ENCODE data around the gene IL2.

IL2 gene

DNA sequence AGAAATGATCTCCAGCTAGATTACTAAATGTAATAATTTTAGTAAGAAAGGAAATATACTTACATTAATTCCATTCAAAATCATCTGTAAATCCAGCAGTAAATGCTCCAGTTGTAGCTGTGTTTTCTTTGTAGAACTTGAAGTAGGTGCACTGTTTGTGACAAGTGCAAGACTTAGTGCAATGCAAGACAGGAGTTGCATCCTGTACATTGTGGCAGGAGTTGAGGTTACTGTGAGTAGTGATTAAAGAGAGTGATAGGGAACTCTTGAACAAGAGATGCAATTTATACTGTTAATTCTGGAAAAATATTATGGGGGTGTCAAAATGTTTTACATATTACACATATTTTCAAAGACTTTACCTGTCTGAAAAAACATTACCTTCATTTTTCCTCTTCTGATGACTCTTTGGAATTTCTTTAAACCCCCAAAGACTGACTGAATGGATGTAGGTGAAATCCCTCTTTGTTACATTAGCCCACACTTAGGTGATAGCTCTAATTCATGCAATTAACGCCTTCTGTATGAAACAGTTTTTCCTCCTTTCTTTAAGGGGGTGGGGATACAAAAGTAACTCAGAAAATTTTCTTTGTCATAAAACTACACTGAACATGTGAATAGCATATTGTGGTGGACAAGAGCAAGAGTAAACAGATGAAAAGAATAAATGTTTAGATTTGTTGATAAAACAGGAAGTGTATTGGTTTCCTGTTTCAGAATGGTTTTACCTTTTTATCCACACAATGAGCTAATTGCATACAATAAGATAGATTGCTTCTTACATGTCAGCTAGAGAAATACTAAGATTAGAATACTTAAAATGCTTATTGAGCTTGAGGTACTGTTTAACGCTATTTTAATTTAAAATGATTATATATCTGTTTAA, at the start of gene IL2:
IL2 (minus strand) TSS at position 495 of the 886 bp plus-strand sequence; CDS start at position 210, 285 bp downstream.
- no peak for TF ChIP-seq CTCF (IDR thresholded peaks at IDR 0.05; ENCODE audit: low read depth, low read length)
- no peak within 1 kb of the TSS for H3K4me3 ChIP-seq (ENCODE audit: low read depth, low read length)

GRCh38 chr4:122503214-122503613, 46.7 kb upstream of the IL2 start:
- H3K4me3 ChIP-seq (ENCODE audit: low read depth, low read length): no peak overlapping the region
- TF ChIP-seq CTCF (IDR thresholded peaks at IDR 0.05; ENCODE audit: low read depth, low read length): no peak

DNA sequence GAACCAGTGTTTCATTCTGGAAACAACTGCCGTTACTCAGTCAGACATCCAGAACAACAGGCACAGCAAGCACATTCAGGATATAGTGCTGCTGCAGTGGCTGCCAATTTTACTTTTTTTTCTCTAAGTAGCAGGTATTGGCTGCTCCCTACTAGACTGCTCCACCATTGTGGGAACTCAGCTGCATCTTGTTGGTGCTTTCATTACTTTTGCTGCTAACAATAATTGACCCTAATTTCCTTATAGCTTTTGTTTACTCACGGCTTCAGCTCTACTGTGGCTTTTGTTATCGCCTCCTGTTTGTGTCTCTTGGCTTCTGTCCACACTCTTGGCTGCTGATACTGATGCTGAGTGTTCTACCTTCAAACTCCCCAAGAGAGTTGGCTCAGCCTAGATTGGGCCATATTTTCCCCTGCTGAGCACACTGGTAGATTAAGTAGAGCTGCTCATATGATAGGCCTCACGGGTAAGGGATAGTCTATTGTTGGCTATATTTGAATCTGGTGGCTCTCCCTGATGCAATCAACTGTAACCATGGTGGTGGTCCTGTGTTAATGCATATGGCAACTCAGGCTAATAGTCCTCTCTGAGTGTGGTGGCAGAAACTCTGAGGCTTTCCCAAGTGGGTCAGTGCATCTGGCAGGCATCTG, 44.5 kb upstream of the IL2 start:
- no peak overlapping the region for H3K4me3 ChIP-seq (ENCODE audit: low read depth, low read length)
- no peak for TF ChIP-seq CTCF (IDR thresholded peaks at IDR 0.05; ENCODE audit: low read depth, low read length)

DNA sequence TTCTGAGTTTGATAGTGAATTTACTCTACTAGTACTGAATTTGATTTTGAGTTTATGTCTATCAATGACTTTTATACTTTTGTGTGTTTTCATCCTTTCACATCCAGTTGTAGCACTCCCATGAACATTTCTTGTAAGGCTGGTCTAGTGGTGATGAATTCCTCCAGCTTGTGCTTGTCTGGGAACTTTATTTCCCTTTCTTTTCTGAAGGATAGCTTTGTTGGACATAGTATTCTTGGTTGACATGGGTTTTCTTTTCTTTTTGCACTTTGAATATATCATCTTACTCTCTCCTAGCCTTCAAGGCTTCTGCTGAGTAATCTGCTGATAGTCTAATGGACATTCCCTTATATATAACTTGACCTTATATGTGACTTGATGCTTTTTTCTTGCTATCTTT, 32.5 kb upstream of the IL2 start:
- H3K4me3 ChIP-seq (ENCODE audit: low read depth, low read length): no peak overlapping the region
- TF ChIP-seq CTCF (IDR thresholded peaks at IDR 0.05; ENCODE audit: low read depth, low read length): no peak

DNA sequence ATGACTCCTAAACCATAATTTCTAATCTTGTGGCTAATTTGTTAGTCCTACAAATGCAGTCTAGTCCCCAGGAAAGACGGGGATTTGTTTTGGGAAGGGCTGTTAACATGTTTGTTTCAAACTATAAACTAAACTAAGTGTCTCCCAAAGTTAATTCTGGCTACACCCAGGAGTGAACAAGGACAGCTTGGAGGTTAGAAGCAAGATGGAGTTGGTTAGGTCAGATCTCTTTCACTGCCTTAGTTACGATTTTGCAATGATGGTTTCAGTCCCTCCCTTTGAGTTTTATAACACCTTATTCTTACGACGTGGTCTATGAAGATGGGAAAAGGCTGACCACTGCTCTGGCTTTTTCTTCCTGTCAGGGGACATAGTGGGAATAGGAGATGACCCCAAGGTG, 27.0 kb upstream of the IL2 start:
- TF ChIP-seq CTCF (IDR thresholded peaks at IDR 0.05; ENCODE audit: low read depth, low read length): no peak
- no peak overlapping the region for H3K4me3 ChIP-seq (ENCODE audit: low read depth, low read length)

GRCh38 chr4:122481766-122482405, 25.4 kb upstream of the IL2 start:
- no peak overlapping the region for H3K4me3 ChIP-seq (ENCODE audit: low read depth, low read length)
- no peak for TF ChIP-seq CTCF (IDR thresholded peaks at IDR 0.05; ENCODE audit: low read depth, low read length)
